ENCODE data around the gene DNMBP.

DNMBP gene

DNA sequence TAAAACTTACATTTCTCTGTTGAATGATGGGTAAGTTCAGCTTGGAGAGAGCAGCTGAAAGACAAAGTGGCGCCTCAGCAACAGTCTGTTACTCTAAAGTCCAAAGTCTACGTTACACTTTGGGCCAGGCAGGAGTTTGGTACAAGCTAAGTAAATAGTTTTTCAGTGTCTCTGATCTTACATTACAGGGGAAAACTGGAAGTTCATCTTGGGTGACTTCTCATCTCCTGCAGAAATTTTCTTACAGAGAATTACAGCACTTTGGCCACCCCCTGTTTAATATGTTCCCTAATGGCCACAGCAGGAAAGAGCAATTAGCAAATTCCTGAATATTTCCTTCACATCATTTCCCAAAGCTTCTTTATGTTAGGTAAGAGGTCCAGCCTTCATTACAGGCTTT lies 160.2 kb downstream of the DNMBP start:
- no peak for TF ChIP-seq SIN3A (IDR thresholded peaks at IDR 0.05; ENCODE audit: borderline replicate concordance, insufficient read depth, low read length)
- TF ChIP-seq REST (IDR thresholded peaks at IDR 0.05; ENCODE audit: insufficient read depth in 1 of 2, low read depth in 2 of 2, low read length in 2 of 2) = no peak
- TF ChIP-seq POLR2AphosphoS5 (IDR thresholded peaks at IDR 0.05; ENCODE audit: low read depth, low read length) = no peak

DNA sequence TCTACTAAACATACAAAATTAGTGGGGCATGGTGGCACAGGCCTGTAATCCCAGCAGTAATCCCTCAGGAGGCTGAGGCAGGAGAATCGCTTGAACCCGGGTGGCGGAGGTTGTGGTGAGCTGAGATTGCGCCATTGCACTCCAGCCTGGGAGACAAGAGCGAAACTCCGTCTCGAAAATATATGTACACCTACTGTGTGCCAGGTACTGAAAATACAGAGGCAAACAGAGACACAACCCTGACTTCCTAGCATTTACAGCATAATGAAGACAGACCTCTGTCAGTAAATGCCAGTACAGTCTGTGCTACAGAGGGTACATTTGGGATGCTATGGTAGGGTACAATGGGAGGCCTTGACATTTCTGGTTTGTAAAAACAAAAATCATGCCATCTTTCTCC lies 160.7 kb downstream of the DNMBP start:
- TF ChIP-seq REST (IDR thresholded peaks at IDR 0.05; ENCODE audit: insufficient read depth in 1 of 2, low read depth in 2 of 2, low read length in 2 of 2) (no peak), POLR2AphosphoS5 (IDR thresholded peaks at IDR 0.05; ENCODE audit: low read depth, low read length) (no peak), SIN3A (IDR thresholded peaks at IDR 0.05; ENCODE audit: borderline replicate concordance, insufficient read depth, low read length) (no peak), TAF1 (IDR thresholded peaks at IDR 0.05; ENCODE audit: borderline replicate concordance, insufficient read depth, low read length) (no peak), FOXP2 (optimal IDR thresholded peaks at IDR 0.05; ENCODE audit: borderline replicate concordance, extremely low read depth, extremely low read length, insufficient read depth) (no peak)

DNA sequence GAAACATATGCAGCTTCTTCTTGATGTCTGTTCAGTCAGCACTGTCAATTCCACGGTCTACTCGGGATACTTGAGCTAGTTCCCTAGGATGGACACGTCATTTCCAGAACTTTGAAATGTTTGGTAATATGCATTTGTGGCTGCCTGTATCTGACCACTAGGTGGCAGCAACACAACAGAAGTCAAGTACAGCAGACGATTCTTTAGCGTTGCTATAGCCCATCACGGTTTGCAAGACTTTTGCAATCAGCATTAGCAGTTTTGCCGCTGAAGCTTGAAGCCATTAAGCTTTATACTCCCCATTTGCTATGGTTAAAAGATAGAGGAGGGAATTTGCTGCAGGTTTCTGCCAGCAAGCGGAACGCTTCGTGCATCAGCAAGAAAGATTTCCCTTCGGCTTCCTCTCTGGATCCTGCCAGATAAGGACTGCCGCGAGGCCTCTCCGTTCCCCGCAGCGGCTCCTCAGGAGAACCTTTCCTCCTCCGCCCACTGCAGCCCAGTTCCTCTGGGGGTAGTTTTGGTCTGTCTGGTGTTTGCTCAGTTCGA lies 163.8 kb downstream of the DNMBP start:
- TF ChIP-seq TAF1 (IDR thresholded peaks at IDR 0.05; ENCODE audit: borderline replicate concordance, insufficient read depth, low read length) (no peak), POLR2AphosphoS5 (IDR thresholded peaks at IDR 0.05; ENCODE audit: low read depth, low read length) (no peak), SIN3A (IDR thresholded peaks at IDR 0.05; ENCODE audit: borderline replicate concordance, insufficient read depth, low read length) (no peak), FOXP2 (optimal IDR thresholded peaks at IDR 0.05; ENCODE audit: borderline replicate concordance, extremely low read depth, extremely low read length, insufficient read depth) (no peak), REST (IDR thresholded peaks at IDR 0.05; ENCODE audit: insufficient read depth in 1 of 2, low read depth in 2 of 2, low read length in 2 of 2) (no peak)

GRCh38 chr10:99844433-99844955 lies 165.3 kb downstream of the DNMBP start:
- no peak for TF ChIP-seq TAF1 (IDR thresholded peaks at IDR 0.05; ENCODE audit: borderline replicate concordance, insufficient read depth, low read length)
- TF ChIP-seq REST (IDR thresholded peaks at IDR 0.05; ENCODE audit: insufficient read depth in 1 of 2, low read depth in 2 of 2, low read length in 2 of 2) = no peak
- TF ChIP-seq SIN3A (IDR thresholded peaks at IDR 0.05; ENCODE audit: borderline replicate concordance, insufficient read depth, low read length) = no peak
- no peak for TF ChIP-seq FOXP2 (optimal IDR thresholded peaks at IDR 0.05; ENCODE audit: borderline replicate concordance, extremely low read depth, extremely low read length, insufficient read depth)
- TF ChIP-seq POLR2AphosphoS5 (IDR thresholded peaks at IDR 0.05; ENCODE audit: low read depth, low read length) = no peak

- TF ChIP-seq REST (IDR thresholded peaks at IDR 0.05; ENCODE audit: insufficient read depth in 1 of 2, low read depth in 2 of 2, low read length in 2 of 2) = no peak
- no peak for TF ChIP-seq POLR2AphosphoS5 (IDR thresholded peaks at IDR 0.05; ENCODE audit: low read depth, low read length)
- no peak for TF ChIP-seq TAF1 (IDR thresholded peaks at IDR 0.05; ENCODE audit: borderline replicate concordance, insufficient read depth, low read length)
- TF ChIP-seq SIN3A (IDR thresholded peaks at IDR 0.05; ENCODE audit: borderline replicate concordance, insufficient read depth, low read length) = no peak
- no peak for TF ChIP-seq FOXP2 (optimal IDR thresholded peaks at IDR 0.05; ENCODE audit: borderline replicate concordance, extremely low read depth, extremely low read length, insufficient read depth)
Observed at GRCh38 chr10:99843310-99843709, 166.4 kb downstream of the DNMBP start.

Data from PFSK-1 (cell line).